ENCODE results near the gene CCDC183. TPM values are rescaled to one million over a fixed set of nuclear protein-coding genes. Genes with fewer than 3 reads are reported as not detected.

Gene CCDC183
- total RNA-seq, 1 donor from 2014 or later, result 3.7 TPM

DNA sequence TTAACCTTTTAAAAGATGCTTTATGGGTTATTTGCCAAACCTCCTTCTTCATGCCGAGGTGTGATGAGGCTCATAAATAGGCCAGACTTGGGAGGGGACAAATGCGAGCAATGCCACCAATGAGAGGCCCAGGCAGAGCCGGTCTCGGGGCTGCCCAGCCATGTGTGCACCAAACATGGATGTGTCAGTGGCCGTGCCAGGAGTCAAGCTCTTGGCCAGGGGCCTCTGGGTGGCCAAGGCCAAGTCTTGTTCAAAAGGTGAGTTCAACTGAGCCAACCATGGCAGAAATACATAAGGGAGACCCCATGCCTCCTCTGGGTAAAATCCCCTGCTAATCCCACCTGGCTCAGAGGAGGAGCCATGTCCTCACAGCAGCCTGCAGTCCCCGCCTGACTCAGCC is 20.9 kb upstream of the CCDC183 start:
- Histone ChIP-seq H3K27ac (no peak overlapping the region), H3K4me1 (no peaks in the 10 kb centered on the region), H3K36me3 (no peaks in the 10 kb centered on the region), H3K27me3 (ENCODE audit: low read depth) (no peaks in the 10 kb centered on the region), H3K4me3 (no peak overlapping the region), H3K9me3 (peaks cover 7% of the 10 kb centered on the region)
- DNase-seq (no peak), ATAC-seq (no peak)
- intact Hi-C loops (cut with DNase I), result no loop called here
- TF ChIP-seq, protein P1, sequence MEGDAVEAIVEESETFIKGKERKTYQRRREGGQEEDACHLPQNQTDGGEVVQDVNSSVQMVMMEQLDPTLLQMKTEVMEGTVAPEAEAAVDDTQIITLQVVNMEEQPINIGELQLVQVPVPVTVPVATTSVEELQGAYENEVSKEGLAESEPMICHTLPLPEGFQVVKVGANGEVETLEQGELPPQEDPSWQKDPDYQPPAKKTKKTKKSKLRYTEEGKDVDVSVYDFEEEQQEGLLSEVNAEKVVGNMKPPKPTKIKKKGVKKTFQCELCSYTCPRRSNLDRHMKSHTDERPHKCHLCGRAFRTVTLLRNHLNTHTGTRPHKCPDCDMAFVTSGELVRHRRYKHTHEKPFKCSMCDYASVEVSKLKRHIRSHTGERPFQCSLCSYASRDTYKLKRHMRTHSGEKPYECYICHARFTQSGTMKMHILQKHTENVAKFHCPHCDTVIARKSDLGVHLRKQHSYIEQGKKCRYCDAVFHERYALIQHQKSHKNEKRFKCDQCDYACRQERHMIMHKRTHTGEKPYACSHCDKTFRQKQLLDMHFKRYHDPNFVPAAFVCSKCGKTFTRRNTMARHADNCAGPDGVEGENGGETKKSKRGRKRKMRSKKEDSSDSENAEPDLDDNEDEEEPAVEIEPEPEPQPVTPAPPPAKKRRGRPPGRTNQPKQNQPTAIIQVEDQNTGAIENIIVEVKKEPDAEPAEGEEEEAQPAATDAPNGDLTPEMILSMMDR (IDR thresholded peaks at IDR 0.05), result no peak

DNA sequence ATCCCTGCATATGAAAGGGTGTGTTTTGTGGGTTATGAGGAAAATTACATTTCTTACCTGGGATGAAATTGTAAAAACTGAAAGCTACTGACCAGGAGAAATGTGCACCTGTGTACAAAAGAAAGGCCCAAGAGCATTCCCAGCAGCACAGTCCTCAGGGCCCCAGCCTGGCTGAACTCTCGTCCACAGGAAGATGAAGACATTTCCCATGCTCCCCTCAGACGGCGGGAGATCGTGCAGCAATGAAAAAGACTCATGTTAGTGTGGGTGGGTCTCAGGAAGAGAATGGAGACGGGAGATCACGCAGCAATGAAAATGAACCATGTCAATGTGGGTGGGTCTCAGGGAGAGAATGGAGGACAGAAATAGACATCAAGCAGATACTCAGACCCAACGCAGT is 19.2 kb upstream of the CCDC183 start:
- ATAC-seq, result no peak
- TF ChIP-seq, protein P1 (IDR thresholded peaks at IDR 0.05), result no peak
- H3K27me3 ChIP-seq (ENCODE audit: low read depth), result no peaks in the 10 kb centered on the region
- intact Hi-C loops (cut with DNase I), result no loop called here
- H3K9me3 ChIP-seq, result peaks cover 7% of the 10 kb centered on the region
- DNase-seq, result no peak
- no peaks in the 10 kb centered on the region for H3K36me3 ChIP-seq
- H3K4me1 ChIP-seq, result no peaks in the 10 kb centered on the region
- H3K27ac ChIP-seq, result no peak overlapping the region
- no peak overlapping the region for H3K4me3 ChIP-seq

DNA sequence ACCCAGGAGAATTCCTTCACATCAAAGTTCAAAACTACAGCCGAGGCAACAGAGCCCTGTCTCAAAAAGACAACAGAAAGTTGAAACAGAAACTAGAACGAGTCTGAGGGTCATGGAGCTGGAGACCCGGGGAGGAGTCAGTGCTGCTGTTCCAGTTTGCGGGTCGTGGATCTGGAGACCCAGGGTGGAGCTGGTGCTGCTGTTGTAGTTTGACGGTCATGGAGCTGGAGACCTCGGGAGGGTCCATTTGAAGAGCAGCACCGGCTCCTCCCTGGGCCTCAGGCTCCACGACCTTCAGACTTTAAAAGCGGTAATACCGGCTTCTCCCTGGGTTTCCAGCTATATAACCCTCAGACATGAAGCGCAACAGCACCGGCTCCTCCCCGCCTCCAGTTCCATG is 18.8 kb upstream of the CCDC183 start:
- Histone ChIP-seq H3K27ac (no peak overlapping the region), H3K36me3 (no peaks in the 10 kb centered on the region), H3K9me3 (peaks cover 7% of the 10 kb centered on the region), H3K4me1 (no peaks in the 10 kb centered on the region), H3K4me3 (no peak overlapping the region), H3K27me3 (ENCODE audit: low read depth) (no peaks in the 10 kb centered on the region)
- TF ChIP-seq, protein P1 (IDR thresholded peaks at IDR 0.05), result no peak
- ATAC-seq (no peak), DNase-seq (peak; percentile 14)
- intact Hi-C loops (cut with DNase I), result no loop called here

DNA sequence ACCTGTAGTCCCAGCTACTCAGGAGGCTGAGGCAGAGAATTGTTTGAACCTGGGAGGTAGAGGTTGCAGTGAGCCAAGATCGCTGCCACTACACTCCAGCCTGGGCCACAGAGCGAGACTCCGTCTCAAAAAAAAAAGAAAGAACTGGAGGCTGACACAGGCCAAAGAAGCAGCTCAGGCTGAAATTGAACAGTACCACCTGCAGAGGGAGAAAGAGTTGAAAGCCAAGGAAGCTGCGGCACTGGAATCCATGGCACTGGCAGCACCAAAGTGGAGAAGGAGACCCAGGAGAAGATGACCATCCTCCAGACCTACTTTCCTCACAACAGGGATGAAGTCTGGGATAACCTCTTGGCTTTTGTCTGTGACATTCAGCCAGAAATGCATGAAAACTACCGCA is 16.3 kb upstream of the CCDC183 start:
- Histone ChIP-seq H3K4me3 (no peak overlapping the region), H3K9me3 (no peaks in the 10 kb centered on the region), H3K4me1 (no peaks in the 10 kb centered on the region), H3K27ac (no peak overlapping the region), H3K36me3 (no peaks in the 10 kb centered on the region), H3K27me3 (ENCODE audit: low read depth) (no peaks in the 10 kb centered on the region)
- intact Hi-C loops (cut with DNase I), result no loop called here
- TF ChIP-seq, protein P1 (IDR thresholded peaks at IDR 0.05), result no peak
- DNase-seq, result no peak
- no peak for ATAC-seq

DNA sequence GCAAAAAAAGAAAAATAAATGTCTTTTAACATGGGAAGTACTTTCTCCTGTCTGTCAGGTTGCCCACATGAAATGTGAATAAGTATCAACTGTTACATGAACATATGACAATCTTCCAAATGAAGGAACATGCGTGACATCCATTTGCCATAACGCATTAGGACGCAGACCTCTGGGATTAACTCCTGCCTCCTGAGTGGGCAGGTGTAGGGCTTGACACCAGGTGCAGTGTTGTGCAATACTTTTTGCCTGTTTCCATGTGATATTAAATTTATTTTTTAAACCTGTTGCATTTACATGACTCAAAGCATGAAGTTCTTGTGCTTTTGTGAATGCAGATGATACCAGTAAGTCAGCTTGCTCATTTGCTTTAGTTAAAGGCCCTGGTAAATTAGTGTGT is 13.7 kb upstream of the CCDC183 start:
- intact Hi-C loops (cut with DNase I), result no loop called here

More for the DNA sequence above, 13.7 kb upstream of the CCDC183 start:
- TF ChIP-seq, protein P1 (IDR thresholded peaks at IDR 0.05), result no peak
- Histone ChIP-seq H3K9me3 (no peaks in the 10 kb centered on the region), H3K36me3 (no peaks in the 10 kb centered on the region), H3K4me3 (no peak overlapping the region), H3K27ac (no peak overlapping the region), H3K27me3 (ENCODE audit: low read depth) (no peaks in the 10 kb centered on the region), H3K4me1 (no peaks in the 10 kb centered on the region)
- no peak for ATAC-seq
- no peak for DNase-seq

All from lower lobe of right lung (tissue), 2 donors.